Measurements from ENCODE around the gene IFNL1.
"Not testable (repeated sequence)": the region's sequence is repeated elsewhere in the genome, so short reads cannot be mapped to it uniquely, and the experiment has no call there.

IFNL1 gene

GRCh38 chr19:39332738-39333137 is 36.5 kb downstream of the IFNL1 start:
- DNase-seq = not testable (repeated sequence)

GRCh38 chr19:39333507-39333906 is 37.3 kb downstream of the IFNL1 start:
- DNase-seq = no peak

GRCh38 chr19:39334444-39334976 is 38.3 kb downstream of the IFNL1 start:
- no peak for DNase-seq

- no peak for DNase-seq
Observed at GRCh38 chr19:39335168-39335548, 39.0 kb downstream of the IFNL1 start.

GRCh38 chr19:39336483-39336882 is 40.3 kb downstream of the IFNL1 start:
- DNase-seq = no peak

- no peak for DNase-seq
Observed at GRCh38 chr19:39339674-39340073, 43.5 kb downstream of the IFNL1 start.

- not testable (repeated sequence) for DNase-seq
Observed at GRCh38 chr19:39340156-39340555, 43.9 kb downstream of the IFNL1 start.

GRCh38 chr19:39341129-39341718 is 45.0 kb downstream of the IFNL1 start:
- DNase-seq = no peak

GRCh38 chr19:39341719-39342604 is 45.8 kb downstream of the IFNL1 start, which contains the start of gene SAMD4B:
Gene SAMD4B (plus strand): TSS chr19:39342421. CDS start chr19:39356894, 14,473 bp downstream.
- DNase-seq = peak; percentile 97

- DNase-seq = no peak
Observed at GRCh38 chr19:39342647-39343305, 46.6 kb downstream of the IFNL1 start.

- DNase-seq = no peak
Observed at GRCh38 chr19:39345956-39346355, 49.7 kb downstream of the IFNL1 start.

GRCh38 chr19:39347332-39348164 is 51.3 kb downstream of the IFNL1 start:
- no peak for DNase-seq

All from NCI-H1105 treated with DMSO at 0.1 percent for 48 hours (cell line).